Measurements from ENCODE around the gene HIP1R.
"Not testable (repeated sequence)": the region's sequence is repeated elsewhere in the genome, so short reads cannot be mapped to it uniquely, and the experiment has no call there.

HIP1R gene

GRCh38 chr12:122875590-122876220, 40.4 kb downstream of the HIP1R start:
- no peak overlapping the region for H3K9ac ChIP-seq (ENCODE audit: low read depth in 1 of 2, low read length in 2 of 2)
- H3K27me3 ChIP-seq (ENCODE audit: control insufficient read depth in 1 of 2, insufficient read depth in 2 of 2, low read length in 2 of 2), result no peaks in the 10 kb centered on the region
- no peak overlapping the region for H3K4me3 ChIP-seq (ENCODE audit: low read depth in 1 of 2, low read length in 2 of 2)
- no peaks in the 10 kb centered on the region for H3K9me3 ChIP-seq (ENCODE audit: control insufficient read depth in 1 of 2, low read length in 2 of 2)
- H3K36me3 ChIP-seq (ENCODE audit: control insufficient read depth in 1 of 2, insufficient read depth in 2 of 2, low read length in 2 of 2), result peaks cover 0 to 19% of the 10 kb centered on the region in 2 donors
- H3K27ac ChIP-seq (ENCODE audit: low read depth, low read length), result no peak overlapping the region
- peaks cover 37 to 46% of the 10 kb centered on the region in 2 donors for H3K4me1 ChIP-seq (ENCODE audit: control insufficient read depth in 1 of 2, insufficient read depth in 2 of 2, low read length in 2 of 2)

- peaks cover 0 to 16% of the 10 kb centered on the region in 2 donors for H3K36me3 ChIP-seq (ENCODE audit: control insufficient read depth in 1 of 2, insufficient read depth in 2 of 2, low read length in 2 of 2)
- H3K4me1 ChIP-seq (ENCODE audit: control insufficient read depth in 1 of 2, insufficient read depth in 2 of 2, low read length in 2 of 2), result peaks cover 37 to 46% of the 10 kb centered on the region in 2 donors
- not testable (repeated sequence) for H3K9me3 ChIP-seq (ENCODE audit: control insufficient read depth in 1 of 2, low read length in 2 of 2); H3K4me3 ChIP-seq (ENCODE audit: low read depth in 1 of 2, low read length in 2 of 2); H3K27ac ChIP-seq (ENCODE audit: low read depth, low read length); H3K9ac ChIP-seq (ENCODE audit: low read depth in 1 of 2, low read length in 2 of 2); H3K27me3 ChIP-seq (ENCODE audit: control insufficient read depth in 1 of 2, insufficient read depth in 2 of 2, low read length in 2 of 2)
Observed at GRCh38 chr12:122876281-122876680, 41.0 kb downstream of the HIP1R start.

GRCh38 chr12:122876731-122877130, 41.5 kb downstream of the HIP1R start:
- Histone ChIP-seq H3K4me1 (ENCODE audit: control insufficient read depth in 1 of 2, insufficient read depth in 2 of 2, low read length in 2 of 2) (peaks cover 36 to 46% of the 10 kb centered on the region in 2 donors), H3K27me3 (ENCODE audit: control insufficient read depth in 1 of 2, insufficient read depth in 2 of 2, low read length in 2 of 2) (no peaks in the 10 kb centered on the region), H3K36me3 (ENCODE audit: control insufficient read depth in 1 of 2, insufficient read depth in 2 of 2, low read length in 2 of 2) (peaks cover 0 to 16% of the 10 kb centered on the region in 2 donors), H3K27ac (ENCODE audit: low read depth, low read length) (no peak overlapping the region), H3K4me3 (ENCODE audit: low read depth in 1 of 2, low read length in 2 of 2) (no peak overlapping the region), H3K9me3 (ENCODE audit: control insufficient read depth in 1 of 2, low read length in 2 of 2) (no peaks in the 10 kb centered on the region), H3K9ac (ENCODE audit: low read depth in 1 of 2, low read length in 2 of 2) (no peak overlapping the region)

GRCh38 chr12:122878780-122879612, 43.7 kb downstream of the HIP1R start:
- Histone ChIP-seq H3K9ac (ENCODE audit: low read depth in 1 of 2, low read length in 2 of 2) (no peak overlapping the region), H3K27me3 (ENCODE audit: control insufficient read depth in 1 of 2, insufficient read depth in 2 of 2, low read length in 2 of 2) (no peaks in the 10 kb centered on the region), H3K27ac (ENCODE audit: low read depth, low read length) (no peak overlapping the region), H3K9me3 (ENCODE audit: control insufficient read depth in 1 of 2, low read length in 2 of 2) (no peaks in the 10 kb centered on the region), H3K4me1 (ENCODE audit: control insufficient read depth in 1 of 2, insufficient read depth in 2 of 2, low read length in 2 of 2) (peaks cover 27 to 36% of the 10 kb centered on the region in 2 donors), H3K4me3 (ENCODE audit: low read depth in 1 of 2, low read length in 2 of 2) (no peak overlapping the region), H3K36me3 (ENCODE audit: control insufficient read depth in 1 of 2, insufficient read depth in 2 of 2, low read length in 2 of 2) (peaks cover 0 to 13% of the 10 kb centered on the region in 2 donors)

GRCh38 chr12:122880155-122880667, 45.0 kb downstream of the HIP1R start:
- no peaks in the 10 kb centered on the region for H3K27me3 ChIP-seq (ENCODE audit: control insufficient read depth in 1 of 2, insufficient read depth in 2 of 2, low read length in 2 of 2)
- peaks cover 39 to 40% of the 10 kb centered on the region in 2 donors for H3K4me1 ChIP-seq (ENCODE audit: control insufficient read depth in 1 of 2, insufficient read depth in 2 of 2, low read length in 2 of 2)
- no peaks in the 10 kb centered on the region for H3K9me3 ChIP-seq (ENCODE audit: control insufficient read depth in 1 of 2, low read length in 2 of 2)
- H3K4me3 ChIP-seq (ENCODE audit: low read depth in 1 of 2, low read length in 2 of 2), result no peak overlapping the region
- no peak overlapping the region for H3K9ac ChIP-seq (ENCODE audit: low read depth in 1 of 2, low read length in 2 of 2)
- H3K27ac ChIP-seq (ENCODE audit: low read depth, low read length), result no peak overlapping the region
- H3K36me3 ChIP-seq (ENCODE audit: control insufficient read depth in 1 of 2, insufficient read depth in 2 of 2, low read length in 2 of 2), result peaks cover 0 to 13% of the 10 kb centered on the region in 2 donors

GRCh38 chr12:122880668-122881067, 45.4 kb downstream of the HIP1R start:
- H3K27me3 ChIP-seq (ENCODE audit: control insufficient read depth in 1 of 2, insufficient read depth in 2 of 2, low read length in 2 of 2), result no peaks in the 10 kb centered on the region
- no peak overlapping the region for H3K27ac ChIP-seq (ENCODE audit: low read depth, low read length)
- peaks cover 0 to 13% of the 10 kb centered on the region in 2 donors for H3K36me3 ChIP-seq (ENCODE audit: control insufficient read depth in 1 of 2, insufficient read depth in 2 of 2, low read length in 2 of 2)
- peaks cover 40% of the 10 kb centered on the region in 2 donors for H3K4me1 ChIP-seq (ENCODE audit: control insufficient read depth in 1 of 2, insufficient read depth in 2 of 2, low read length in 2 of 2)
- H3K4me3 ChIP-seq (ENCODE audit: low read depth in 1 of 2, low read length in 2 of 2), result no peak overlapping the region
- no peak overlapping the region for H3K9ac ChIP-seq (ENCODE audit: low read depth in 1 of 2, low read length in 2 of 2)
- H3K9me3 ChIP-seq (ENCODE audit: control insufficient read depth in 1 of 2, low read length in 2 of 2), result no peaks in the 10 kb centered on the region

GRCh38 chr12:122882908-122883558, 47.8 kb downstream of the HIP1R start:
- no peak overlapping the region for H3K4me3 ChIP-seq (ENCODE audit: low read depth in 1 of 2, low read length in 2 of 2)
- H3K9me3 ChIP-seq (ENCODE audit: control insufficient read depth in 1 of 2, low read length in 2 of 2), result no peaks in the 10 kb centered on the region
- H3K4me1 ChIP-seq (ENCODE audit: control insufficient read depth in 1 of 2, insufficient read depth in 2 of 2, low read length in 2 of 2), result peaks cover 59 to 62% of the 10 kb centered on the region in 2 donors
- H3K27me3 ChIP-seq (ENCODE audit: control insufficient read depth in 1 of 2, insufficient read depth in 2 of 2, low read length in 2 of 2), result no peaks in the 10 kb centered on the region
- no peak overlapping the region for H3K9ac ChIP-seq (ENCODE audit: low read depth in 1 of 2, low read length in 2 of 2)
- peaks cover 0 to 13% of the 10 kb centered on the region in 2 donors for H3K36me3 ChIP-seq (ENCODE audit: control insufficient read depth in 1 of 2, insufficient read depth in 2 of 2, low read length in 2 of 2)
- H3K27ac ChIP-seq (ENCODE audit: low read depth, low read length), result no peak overlapping the region

GRCh38 chr12:122884091-122884826, 49.0 kb downstream of the HIP1R start:
- H3K9ac ChIP-seq (ENCODE audit: low read depth in 1 of 2, low read length in 2 of 2), result no peak overlapping the region
- H3K27me3 ChIP-seq (ENCODE audit: control insufficient read depth in 1 of 2, insufficient read depth in 2 of 2, low read length in 2 of 2), result no peaks in the 10 kb centered on the region
- H3K27ac ChIP-seq (ENCODE audit: low read depth, low read length), result no peak overlapping the region
- H3K4me1 ChIP-seq (ENCODE audit: control insufficient read depth in 1 of 2, insufficient read depth in 2 of 2, low read length in 2 of 2), result peaks cover 69 to 72% of the 10 kb centered on the region in 2 donors
- H3K4me3 ChIP-seq (ENCODE audit: low read depth in 1 of 2, low read length in 2 of 2), result no peak overlapping the region
- H3K36me3 ChIP-seq (ENCODE audit: control insufficient read depth in 1 of 2, insufficient read depth in 2 of 2, low read length in 2 of 2), result peaks cover 0 to 7% of the 10 kb centered on the region in 2 donors
- no peaks in the 10 kb centered on the region for H3K9me3 ChIP-seq (ENCODE audit: control insufficient read depth in 1 of 2, low read length in 2 of 2)

GRCh38 chr12:122884860-122885259, 49.6 kb downstream of the HIP1R start:
- H3K27ac ChIP-seq (ENCODE audit: low read depth, low read length), result no peak overlapping the region
- H3K4me3 ChIP-seq (ENCODE audit: low read depth in 1 of 2, low read length in 2 of 2), result no peak overlapping the region
- no peaks in the 10 kb centered on the region for H3K27me3 ChIP-seq (ENCODE audit: control insufficient read depth in 1 of 2, insufficient read depth in 2 of 2, low read length in 2 of 2)
- no peaks in the 10 kb centered on the region for H3K9me3 ChIP-seq (ENCODE audit: control insufficient read depth in 1 of 2, low read length in 2 of 2)
- H3K9ac ChIP-seq (ENCODE audit: low read depth in 1 of 2, low read length in 2 of 2), result no peak overlapping the region
- peaks cover 0 to 3% of the 10 kb centered on the region in 2 donors for H3K36me3 ChIP-seq (ENCODE audit: control insufficient read depth in 1 of 2, insufficient read depth in 2 of 2, low read length in 2 of 2)
- H3K4me1 ChIP-seq (ENCODE audit: control insufficient read depth in 1 of 2, insufficient read depth in 2 of 2, low read length in 2 of 2), result peaks cover 71 to 76% of the 10 kb centered on the region in 2 donors
